AG04449 (cell line): Measurements from ENCODE around the gene CAMSAP1.

Experiments used
- CTCF ChIA-PET: fragments of 350-600 bp; formaldehyde crosslinking; extraction: SDS; loops from one replicate; lab custom pipeline; 2021; ENCODE audit warnings: antibody characterized with exemption; lab: Yijun Ruan, JAX
- POLR2A ChIA-PET: fragments of 400-600, 350-600 bp; formaldehyde crosslinking; extraction: SDS; loops from one replicate; lab custom pipeline; 2020; ENCODE audit warnings: antibody characterized with exemption, inconsistent platforms; lab: Yijun Ruan, JAX
- DNase-seq: peaks from one replicate; pipeline ENCODE4 v3.0.0-alpha.2; 2010; ENCODE audit warnings: low read depth, low spot score
- H3K4me3 ChIP-seq: 2 replicates; pipeline ENCODE4 v1.5.1; 2011; ENCODE audit warnings: low read depth, mild to moderate bottlenecking, control low read depth, low read length
- CTCF ChIP-seq: IDR thresholded peaks from one replicate; pipeline ENCODE4 v1.5.1; 2011; ENCODE audit warnings: mild to moderate bottlenecking, moderate library complexity, low read length, control low read depth, inconsistent platforms; ENCODE audit not compliant: insufficient read depth; ENCODE audit errors: missing control alignments

The CAMSAP1 gene

GRCh38 chr9:135794361-135794885 is 112.9 kb downstream of the CAMSAP1 start:
- POLR2A ChIA-PET = no interaction called here
- CTCF ChIA-PET = interaction anchor here (1.4 kb wide), 1 partner anchor 17 kb away, joined by 4 read pairs; no protein-coding TSS in a partner anchor

GRCh38 chr9:135794057-135794335 is 113.3 kb downstream of the CAMSAP1 start:
- ChIA-PET POLR2A (no interaction called here), CTCF (interaction anchor here (1.4 kb wide), 1 partner anchor 17 kb away, joined by 4 read pairs; no protein-coding TSS in a partner anchor)
- DNase-seq = no peak
- H3K4me3 ChIP-seq = no peak overlapping the region
- TF ChIP-seq CTCF = no peak

More at GRCh38 chr9:135794361-135794885, 112.9 kb downstream of the CAMSAP1 start:
- DNase-seq = no peak
- H3K4me3 ChIP-seq = no peak overlapping the region
- TF ChIP-seq CTCF = no peak

- CTCF ChIA-PET = interaction anchor here (1.4 kb wide), 1 partner anchor 16 kb away, joined by 4 read pairs; no protein-coding TSS in a partner anchor
- POLR2A ChIA-PET = no interaction called here
- TF ChIP-seq CTCF = no peak
- H3K4me3 ChIP-seq = no peak overlapping the region
- DNase-seq = no peak
These were observed 113.9 kb downstream of the CAMSAP1 start for GRCh38 chr9:135793221-135794056.

- H3K4me3 ChIP-seq = no peak overlapping the region
- POLR2A ChIA-PET = no interaction called here
- DNase-seq = no peak
- CTCF ChIA-PET = no interaction called here
- TF ChIP-seq CTCF = no peak
These were observed 114.8 kb downstream of the CAMSAP1 start for GRCh38 chr9:135792268-135793128.

GRCh38 chr9:135791431-135792267 is 115.7 kb downstream of the CAMSAP1 start:
- POLR2A ChIA-PET = no interaction called here
- CTCF ChIA-PET = interaction anchor here (0.6 kb wide), 1 partner anchor 11 kb away, joined by 3 read pairs; no protein-coding TSS in a partner anchor
- H3K4me3 ChIP-seq = no peak overlapping the region
- no peak for TF ChIP-seq CTCF
- no peak for DNase-seq
